GM04503 (cell line): Measurements from ENCODE around the gene RHOH.

Experiments
- DNase-seq: peaks from one replicate; pipeline ENCODE4 v3.0.0-alpha.2; 2012; ENCODE audit warnings: low read depth

The RHOH gene

GRCh38 chr4:40190019-40190418 lies 6.8 kb upstream of the RHOH start:
- DNase-seq, result no peak

GRCh38 chr4:40190465-40190864 lies 6.4 kb upstream of the RHOH start:
- DNase-seq, result no peak

GRCh38 chr4:40190880-40191815 lies 5.7 kb upstream of the RHOH start:
- DNase-seq, result no peak

- DNase-seq, result no peak
These were observed 4.5 kb upstream of the RHOH start for GRCh38 chr4:40192114-40193015.

GRCh38 chr4:40193016-40193571 lies 3.7 kb upstream of the RHOH start:
- no peak for DNase-seq

- DNase-seq, result no peak
These were observed 3.3 kb upstream of the RHOH start for GRCh38 chr4:40193578-40193977.

GRCh38 chr4:40194602-40195161 lies 2.1 kb upstream of the RHOH start:
- DNase-seq, result no peak

- DNase-seq, result no peak
These were observed 1.4 kb upstream of the RHOH start for GRCh38 chr4:40195182-40196177.

- no peak for DNase-seq
These were observed 559 bp upstream of the RHOH start for GRCh38 chr4:40196272-40196671.

- DNase-seq, result no peak
These were observed 1.3 kb downstream of the RHOH start for GRCh38 chr4:40197879-40198689.

GRCh38 chr4:40199179-40199670 lies 2.4 kb downstream of the RHOH start:
- DNase-seq, result no peak

GRCh38 chr4:40199999-40200874 lies 3.4 kb downstream of the RHOH start:
- no peak for DNase-seq

- no peak for DNase-seq
These were observed 4.3 kb downstream of the RHOH start for GRCh38 chr4:40200875-40201801.

GRCh38 chr4:40201898-40202297 lies 5.1 kb downstream of the RHOH start:
- DNase-seq, result no peak

GRCh38 chr4:40202474-40202873 lies 5.6 kb downstream of the RHOH start:
- DNase-seq, result no peak

- no peak for DNase-seq
These were observed 7.9 kb downstream of the RHOH start for GRCh38 chr4:40204507-40205258.
